ENCODE measurements around the gene C9orf50. TPM values are rescaled to one million over a fixed set of nuclear protein-coding genes. Genes with fewer than 3 reads are reported as not detected.

Gene C9orf50
- total RNA-seq, 3 donors from 2014 or later (not counting 1 experiment from before 2014, with no cell fraction given): not detected

DNA sequence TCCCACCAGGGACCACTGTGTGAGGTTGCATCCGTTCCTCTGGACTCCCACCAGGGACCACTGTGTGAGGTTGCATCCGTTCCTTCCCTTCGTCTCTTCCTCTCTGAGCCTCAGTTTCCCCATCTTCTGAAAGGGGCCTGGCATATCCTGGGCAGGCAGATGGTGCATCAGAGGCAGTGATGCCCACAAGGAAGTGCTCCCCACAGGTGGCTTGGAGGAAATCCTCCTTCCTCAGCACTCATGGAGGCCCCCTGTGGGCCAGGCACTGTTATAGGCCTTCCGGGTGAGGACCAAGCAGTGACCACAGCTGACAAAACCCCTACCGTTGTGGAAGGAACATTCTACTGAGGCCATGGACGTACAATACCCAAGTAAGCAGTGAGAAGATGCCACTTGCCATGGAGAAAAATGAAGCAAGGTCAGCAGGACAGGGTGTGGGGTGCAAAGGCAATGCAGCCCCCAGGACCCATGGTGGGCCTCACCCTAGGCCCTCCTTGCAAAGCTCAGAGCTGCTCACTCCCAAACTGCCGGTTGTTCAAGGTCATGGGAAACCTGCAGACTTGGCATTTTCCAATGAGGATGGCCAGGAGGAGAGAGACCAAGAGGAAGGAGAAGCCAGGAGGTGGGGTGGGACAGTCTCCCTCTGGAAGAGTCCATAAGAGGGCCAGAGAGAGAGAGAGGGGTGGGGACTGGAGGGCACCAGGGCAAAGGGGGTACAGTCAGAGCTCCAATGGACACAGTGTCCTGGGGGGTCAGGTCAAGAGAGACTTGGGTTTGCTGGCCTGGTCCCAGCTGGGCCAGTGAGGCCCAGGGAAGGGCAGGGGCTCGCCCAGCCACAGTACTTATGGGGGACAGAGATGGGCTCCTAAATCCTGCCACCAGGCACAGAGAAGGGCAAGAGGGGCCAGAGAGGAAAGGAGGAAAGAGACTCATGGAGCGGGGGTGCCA, 51.1 kb downstream of the C9orf50 start:
- Mint-ChIP-seq H3K4me3 (peak overlapping the region; percentile 81), H3K4me1 (peaks cover 7 to 18% of the 10 kb centered on the region in 2 donors), H3K27ac (no peak overlapping the region), H3K27me3 (ENCODE audit: low read depth in 2 of 2) (peaks cover 8 to 29% of the 10 kb centered on the region in 2 donors), H3K9me3 (no peaks in the 10 kb centered on the region), H3K36me3 (no peaks in the 10 kb centered on the region)
- intact Hi-C loops (cut with micrococcal nuclease): no loop called here
- no peak overlapping the region for H3K27ac ChIP-seq (ENCODE audit: low read length)
- no peaks in the 10 kb centered on the region for H3K9me3 ChIP-seq (ENCODE audit: control insufficient read depth, insufficient read depth, low read length)
- DNase-seq: peak in 1 of 2 donors; percentile 38
- ATAC-seq: peak; percentile 40 to 45 (median 43)
- no peaks in the 10 kb centered on the region for H3K36me3 ChIP-seq (ENCODE audit: control insufficient read depth, insufficient read depth, low read length)
- H3K27me3 ChIP-seq (ENCODE audit: control insufficient read depth, insufficient read depth, low read length): peaks cover 23% of the 10 kb centered on the region
- no peak overlapping the region for H3K4me3 ChIP-seq (ENCODE audit: low read length)
- H3K4me1 ChIP-seq (ENCODE audit: control insufficient read depth, insufficient read depth, low read length): peaks cover 27% of the 10 kb centered on the region
- TF ChIP-seq, protein P1, sequence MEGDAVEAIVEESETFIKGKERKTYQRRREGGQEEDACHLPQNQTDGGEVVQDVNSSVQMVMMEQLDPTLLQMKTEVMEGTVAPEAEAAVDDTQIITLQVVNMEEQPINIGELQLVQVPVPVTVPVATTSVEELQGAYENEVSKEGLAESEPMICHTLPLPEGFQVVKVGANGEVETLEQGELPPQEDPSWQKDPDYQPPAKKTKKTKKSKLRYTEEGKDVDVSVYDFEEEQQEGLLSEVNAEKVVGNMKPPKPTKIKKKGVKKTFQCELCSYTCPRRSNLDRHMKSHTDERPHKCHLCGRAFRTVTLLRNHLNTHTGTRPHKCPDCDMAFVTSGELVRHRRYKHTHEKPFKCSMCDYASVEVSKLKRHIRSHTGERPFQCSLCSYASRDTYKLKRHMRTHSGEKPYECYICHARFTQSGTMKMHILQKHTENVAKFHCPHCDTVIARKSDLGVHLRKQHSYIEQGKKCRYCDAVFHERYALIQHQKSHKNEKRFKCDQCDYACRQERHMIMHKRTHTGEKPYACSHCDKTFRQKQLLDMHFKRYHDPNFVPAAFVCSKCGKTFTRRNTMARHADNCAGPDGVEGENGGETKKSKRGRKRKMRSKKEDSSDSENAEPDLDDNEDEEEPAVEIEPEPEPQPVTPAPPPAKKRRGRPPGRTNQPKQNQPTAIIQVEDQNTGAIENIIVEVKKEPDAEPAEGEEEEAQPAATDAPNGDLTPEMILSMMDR (IDR thresholded peaks at IDR 0.05): no peak
- WGBS (ENCODE audit: insufficient coverage): 63% methylated on average over 9 of the region's 9 CpGs

DNA sequence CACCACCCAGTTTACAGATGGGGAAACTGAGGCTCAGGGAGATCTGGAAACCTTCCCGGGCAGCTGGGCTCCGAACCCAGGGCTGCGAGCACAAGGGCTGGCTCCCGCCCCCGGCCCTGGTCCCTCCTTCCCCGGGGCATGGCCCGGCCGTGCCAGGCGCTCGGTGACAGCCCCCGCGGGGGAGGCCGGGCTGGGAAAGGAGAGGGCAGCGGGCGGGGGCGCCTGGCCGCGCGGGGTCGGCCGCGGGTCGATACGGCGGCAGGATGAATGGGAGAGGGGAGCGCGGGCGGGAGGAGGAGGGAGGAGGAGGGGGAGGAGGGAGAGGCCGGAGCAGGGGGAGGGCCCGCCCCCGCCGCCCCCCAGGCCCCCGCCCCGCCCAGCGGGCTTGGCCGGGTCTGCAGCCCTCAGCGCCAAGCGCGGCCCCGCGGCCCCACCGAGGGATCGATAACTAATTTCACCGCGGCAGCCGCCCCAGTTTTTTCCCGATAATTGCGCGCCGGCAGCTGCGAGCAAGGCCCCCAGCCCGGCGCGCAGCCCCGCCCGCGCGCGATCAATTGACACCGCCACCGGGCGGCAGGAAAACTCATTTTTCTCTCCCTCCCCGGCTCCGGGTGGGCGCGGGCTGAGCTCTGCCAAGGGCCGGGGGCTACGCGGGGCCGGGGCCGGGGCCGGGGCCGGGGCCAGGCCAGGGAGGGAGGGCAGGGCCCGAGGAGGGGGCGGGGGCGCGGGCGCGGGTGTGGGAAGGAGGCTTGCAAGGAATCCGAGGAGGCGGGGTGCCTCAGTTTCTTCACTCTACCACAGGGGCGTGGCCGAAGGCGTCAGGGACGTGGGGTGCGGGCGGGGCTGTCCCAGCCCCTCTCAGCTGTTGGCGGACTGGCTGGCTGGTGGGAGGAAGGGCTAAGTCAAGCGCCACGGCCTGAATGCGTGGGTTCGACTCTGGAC, 52.1 kb downstream of the C9orf50 start:
- Histone ChIP-seq H3K4me1 (ENCODE audit: control insufficient read depth, insufficient read depth, low read length) (peaks cover 27% of the 10 kb centered on the region), H3K36me3 (ENCODE audit: control insufficient read depth, insufficient read depth, low read length) (no peaks in the 10 kb centered on the region), H3K27ac (ENCODE audit: low read length) (no peak overlapping the region), H3K4me3 (ENCODE audit: low read length) (no peak overlapping the region), H3K27me3 (ENCODE audit: control insufficient read depth, insufficient read depth, low read length) (peaks cover 23% of the 10 kb centered on the region), H3K9me3 (ENCODE audit: control insufficient read depth, insufficient read depth, low read length) (no peaks in the 10 kb centered on the region)
- ATAC-seq: peak in 2 of 3 donors; percentile 54 to 61
- Mint-ChIP-seq H3K4me3 (peak overlapping the region; percentile 81), H3K27ac (no peak overlapping the region), H3K9me3 (no peaks in the 10 kb centered on the region), H3K4me1 (peaks cover 7 to 18% of the 10 kb centered on the region in 2 donors), H3K27me3 (ENCODE audit: low read depth in 2 of 2) (peaks cover 8 to 29% of the 10 kb centered on the region in 2 donors), H3K36me3 (no peaks in the 10 kb centered on the region)
- intact Hi-C loops (cut with micrococcal nuclease): no loop called here
- TF ChIP-seq, protein P1 (IDR thresholded peaks at IDR 0.05): no peak
- WGBS (ENCODE audit: insufficient coverage): 4% methylated on average over 73 of the region's 92 CpGs
- DNase-seq: peak in 1 of 2 donors; percentile 52

DNA sequence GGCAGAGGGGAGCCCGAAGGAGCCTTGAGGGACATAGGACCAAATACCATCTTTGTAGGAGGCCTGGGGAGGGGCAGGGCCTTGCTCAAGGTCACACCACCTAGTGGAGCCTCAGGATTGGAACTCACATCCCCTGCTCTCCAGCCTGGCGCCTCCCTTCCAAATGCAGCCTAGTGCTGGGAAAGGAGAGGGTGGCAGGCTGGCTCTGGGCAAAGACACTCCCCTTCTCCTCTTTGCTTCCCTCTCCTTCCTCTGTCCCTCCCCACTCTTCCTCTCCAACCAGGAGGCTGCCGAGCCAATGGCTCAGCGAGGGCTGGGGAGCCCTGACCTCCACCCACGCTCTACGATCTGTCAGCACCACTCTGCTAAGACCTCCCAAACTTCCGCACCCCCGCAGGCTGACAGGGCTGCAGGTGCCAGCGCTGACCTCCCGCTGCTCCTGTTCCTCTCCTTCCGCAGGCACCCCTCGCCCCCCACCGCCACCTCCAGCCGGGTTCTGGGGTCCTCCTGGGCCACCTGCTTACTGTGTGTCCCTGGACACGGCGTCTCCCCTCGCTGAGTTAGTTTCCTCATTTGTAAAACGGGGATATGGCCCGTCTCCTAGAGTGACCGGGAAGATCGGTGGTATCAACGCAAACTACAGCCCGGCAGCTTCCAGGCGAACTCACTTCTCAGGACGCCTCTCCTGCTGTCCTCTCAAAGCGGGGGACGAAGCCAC, 52.9 kb downstream of the C9orf50 start:
- no peaks in the 10 kb centered on the region for H3K9me3 Mint-ChIP-seq
- TF ChIP-seq, protein P1 (IDR thresholded peaks at IDR 0.05): no peak
- H3K9me3 ChIP-seq (ENCODE audit: control insufficient read depth, insufficient read depth, low read length): no peaks in the 10 kb centered on the region
- 12% methylated on average over 27 of the region's 27 CpGs for WGBS (ENCODE audit: insufficient coverage)
- no peaks in the 10 kb centered on the region for H3K36me3 ChIP-seq (ENCODE audit: control insufficient read depth, insufficient read depth, low read length)
- peaks cover 27% of the 10 kb centered on the region for H3K4me1 ChIP-seq (ENCODE audit: control insufficient read depth, insufficient read depth, low read length)
- H3K27me3 Mint-ChIP-seq (ENCODE audit: low read depth in 2 of 2): peaks cover 8 to 29% of the 10 kb centered on the region in 2 donors
- DNase-seq (peak in 1 of 2 donors; percentile 19), ATAC-seq (peak in 2 of 3 donors; percentile 16 to 21)
- H3K4me3 ChIP-seq (ENCODE audit: low read length): no peak overlapping the region
- intact Hi-C loops (cut with micrococcal nuclease): no loop called here
- H3K27me3 ChIP-seq (ENCODE audit: control insufficient read depth, insufficient read depth, low read length): peaks cover 23% of the 10 kb centered on the region
- no peaks in the 10 kb centered on the region for H3K36me3 Mint-ChIP-seq
- H3K4me1 Mint-ChIP-seq: peaks cover 7 to 18% of the 10 kb centered on the region in 2 donors
- no peak overlapping the region for H3K27ac Mint-ChIP-seq
- H3K4me3 Mint-ChIP-seq: peak overlapping the region; percentile 40
- no peak overlapping the region for H3K27ac ChIP-seq (ENCODE audit: low read length)
